HEK293 (cell line): Measurements from ENCODE around the gene SLC35A2.

Experiments
- CTCF ChIP-seq: fragments of 450-650 bp; formaldehyde crosslinking; IDR thresholded peaks from 2 replicates; pipeline ENCODE4 v1.5.1; 2016; ENCODE audit warnings: missing biosample characterization, missing genetic modification characterization
- GLIS1 ChIP-seq: fragments of 450-650 bp; formaldehyde crosslinking; IDR thresholded peaks from 2 replicates; pipeline ENCODE4 v1.5.1; 2016; ENCODE audit warnings: missing biosample characterization, missing genetic modification characterization
- IKZF3 ChIP-seq: fragments of 450-650 bp; IDR thresholded peaks from 2 replicates; pipeline ENCODE4 v1.5.0; 2018; ENCODE audit warnings: missing biosample characterization, mild to moderate bottlenecking, missing genetic modification characterization, moderate library complexity
- KLF10 ChIP-seq: fragments of 450-650 bp; IDR thresholded peaks from 2 replicates; pipeline ENCODE4 v1.5.1; 2018; ENCODE audit warnings: missing biosample characterization, mild to moderate bottlenecking, missing genetic modification characterization
- KLF16 ChIP-seq: fragments of 450-650 bp; formaldehyde crosslinking; IDR thresholded peaks from 2 replicates; pipeline ENCODE4 v1.5.1; 2017; ENCODE audit warnings: missing biosample characterization, missing genetic modification characterization
- KLF9 ChIP-seq: fragments of 450-650 bp; formaldehyde crosslinking; IDR thresholded peaks from 2 replicates; pipeline ENCODE4 v1.5.1; 2016; ENCODE audit warnings: missing biosample characterization, missing genetic modification characterization, low read depth
- OVOL3 ChIP-seq: fragments of 450-650 bp; formaldehyde crosslinking; IDR thresholded peaks from 2 replicates; pipeline ENCODE4 v1.5.1; 2016; ENCODE audit warnings: missing biosample characterization, missing genetic modification characterization
- PBX3 ChIP-seq: sonication (generic); formaldehyde crosslinking; IDR thresholded peaks from 2 replicates; pipeline ENCODE4 v1.8.1; 2022; ENCODE audit warnings: mild to moderate bottlenecking, moderate library complexity, missing genetic modification reagents
- PRDM10 ChIP-seq: fragments of 450-650 bp; formaldehyde crosslinking; IDR thresholded peaks from 2 replicates; pipeline ENCODE4 v1.5.1; 2016; ENCODE audit warnings: missing biosample characterization, missing genetic modification characterization
- ZBTB10 ChIP-seq: fragments of 450-650 bp; formaldehyde crosslinking; IDR thresholded peaks from 2 replicates; pipeline ENCODE4 v1.5.1; 2016; ENCODE audit warnings: missing biosample characterization, missing genetic modification characterization
- ZNF2 ChIP-seq: fragments of 450-650 bp; formaldehyde crosslinking; IDR thresholded peaks from 2 replicates; pipeline ENCODE4 v1.5.1; 2016; ENCODE audit warnings: missing biosample characterization, missing genetic modification characterization
- ZNF324 ChIP-seq: fragments of 450-650 bp; formaldehyde crosslinking; IDR thresholded peaks from 2 replicates; pipeline ENCODE4 v1.5.1; 2016; ENCODE audit warnings: missing biosample characterization, missing genetic modification characterization
- ZNF335 ChIP-seq: fragments of 450-650 bp; formaldehyde crosslinking; conservative IDR thresholded peaks from 2 replicates; pipeline ENCODE4 v1.5.1; 2016; ENCODE audit warnings: missing biosample characterization, missing genetic modification characterization
- ZNF341 ChIP-seq: fragments of 450-650 bp; formaldehyde crosslinking; IDR thresholded peaks from 2 replicates; pipeline ENCODE4; 2016; ENCODE audit warnings: low read depth, missing biosample characterization, missing genetic modification characterization
- ZNF561 ChIP-seq: fragments of 450-650 bp; IDR thresholded peaks from 2 replicates; pipeline ENCODE4 v1.5.1; 2018; ENCODE audit warnings: missing biosample characterization, missing genetic modification characterization, borderline replicate concordance
- ZNF600 ChIP-seq: fragments of 450-650 bp; formaldehyde crosslinking; IDR thresholded peaks from 2 replicates; pipeline ENCODE4 v1.5.1; 2016; ENCODE audit warnings: missing biosample characterization, missing genetic modification characterization
- ZNF624 ChIP-seq: fragments of 450-650 bp; formaldehyde crosslinking; IDR thresholded peaks from 2 replicates; pipeline ENCODE4 v1.5.1; 2017; ENCODE audit warnings: missing biosample characterization, missing genetic modification characterization
- ZNF629 ChIP-seq: fragments of 450-650 bp; formaldehyde crosslinking; IDR thresholded peaks from 2 replicates; pipeline ENCODE4 v1.5.1; 2017; ENCODE audit warnings: missing biosample characterization, missing genetic modification characterization
- ZNF747 ChIP-seq: fragments of 450-650 bp; formaldehyde crosslinking; IDR thresholded peaks from 2 replicates; pipeline ENCODE4 v1.5.1; 2016; ENCODE audit warnings: missing biosample characterization, missing genetic modification characterization
- TF ChIP-seq, protein P1 (sequence below): fragments of 450-650 bp; formaldehyde crosslinking; IDR thresholded peaks from 2 replicates; pipeline ENCODE4; 2016; ENCODE audit warnings: missing biosample characterization, missing genetic modification characterization
- TF ChIP-seq, protein P2 (sequence below): fragments of 450-650 bp; formaldehyde crosslinking; IDR thresholded peaks from 2 replicates; pipeline ENCODE4 v1.5.1; 2016; ENCODE audit warnings: missing biosample characterization, missing genetic modification characterization
- TF ChIP-seq, protein P3 (sequence below): fragments of 450-650 bp; formaldehyde crosslinking; IDR thresholded peaks from 2 replicates; pipeline ENCODE4 v1.5.1; 2017; ENCODE audit warnings: missing biosample characterization, missing genetic modification characterization
- TF ChIP-seq, protein P4 (sequence below): fragments of 450-650 bp; formaldehyde crosslinking; optimal IDR thresholded peaks from 2 replicates; pipeline ENCODE3; 2016; ENCODE audit warnings: missing biosample characterization, mild to moderate bottlenecking, missing genetic modification characterization

The SLC35A2 gene

GRCh38 chrX:48918643-48919340, 7.3 kb upstream of the SLC35A2 start, which contains the start of gene PIM2 (continued):
- TF ChIP-seq PRDM10 (0 out of 2 replicates have a peak, but pooled peaks have one; percentile 10), ZNF747 (tag by site-specific recombination) (no peak), ZNF324 (0 out of 2 replicates have a peak, but pooled peaks have one; percentile 18), ZNF629 (peak; percentile 24; the same call in 1 of the 2 replicates), PBX3 (CRISPR knock-in tag) (0 out of 2 replicates have a peak, but pooled peaks have one; percentile 38), ZNF341 (tag by site-specific recombination) (peak; percentile 72), IKZF3 (tag by site-specific recombination) (0 out of 2 replicates have a peak, but pooled peaks have one; percentile 20), ZNF600 (peak; percentile 65; the same call in 1 of the 2 replicates), ZNF624 (tag by site-specific recombination) (no peak), CTCF (tag by site-specific recombination) (peak; percentile 76), ZNF2 (peak; percentile 39; the same call in 1 of the 2 replicates), GLIS1 (tag by site-specific recombination) (peak; percentile 88), ZNF561 (0 out of 2 replicates have a peak, but pooled peaks have one; percentile 23), KLF10 (tag by site-specific recombination) (peak; percentile 67), ZBTB10 (tag by site-specific recombination) (peak; percentile 82), KLF16 (tag by site-specific recombination) (peak; percentile 44; the same call in 1 of the 2 replicates), OVOL3 (tag by site-specific recombination) (0 out of 2 replicates have a peak, but pooled peaks have one; percentile 26), KLF9 (tag by site-specific recombination) (peak; percentile 44), ZNF335 (tag by site-specific recombination) (peak; percentile 40; the same call in 1 of the 2 replicates)
- TF ChIP-seq, protein P1, sequence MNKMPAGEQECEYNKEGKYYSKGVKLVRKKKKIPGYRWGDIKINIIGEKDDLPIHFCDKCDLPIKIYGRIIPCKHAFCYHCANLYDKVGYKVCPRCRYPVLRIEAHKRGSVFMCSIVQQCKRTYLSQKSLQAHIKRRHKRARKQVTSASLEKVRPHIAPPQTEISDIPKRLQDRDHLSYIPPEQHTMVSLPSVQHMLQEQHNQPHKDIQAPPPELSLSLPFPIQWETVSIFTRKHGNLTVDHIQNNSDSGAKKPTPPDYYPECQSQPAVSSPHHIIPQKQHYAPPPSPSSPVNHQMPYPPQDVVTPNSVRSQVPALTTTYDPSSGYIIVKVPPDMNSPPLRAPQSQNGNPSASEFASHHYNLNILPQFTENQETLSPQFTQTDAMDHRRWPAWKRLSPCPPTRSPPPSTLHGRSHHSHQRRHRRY: no peak
- TF ChIP-seq, protein P2, sequence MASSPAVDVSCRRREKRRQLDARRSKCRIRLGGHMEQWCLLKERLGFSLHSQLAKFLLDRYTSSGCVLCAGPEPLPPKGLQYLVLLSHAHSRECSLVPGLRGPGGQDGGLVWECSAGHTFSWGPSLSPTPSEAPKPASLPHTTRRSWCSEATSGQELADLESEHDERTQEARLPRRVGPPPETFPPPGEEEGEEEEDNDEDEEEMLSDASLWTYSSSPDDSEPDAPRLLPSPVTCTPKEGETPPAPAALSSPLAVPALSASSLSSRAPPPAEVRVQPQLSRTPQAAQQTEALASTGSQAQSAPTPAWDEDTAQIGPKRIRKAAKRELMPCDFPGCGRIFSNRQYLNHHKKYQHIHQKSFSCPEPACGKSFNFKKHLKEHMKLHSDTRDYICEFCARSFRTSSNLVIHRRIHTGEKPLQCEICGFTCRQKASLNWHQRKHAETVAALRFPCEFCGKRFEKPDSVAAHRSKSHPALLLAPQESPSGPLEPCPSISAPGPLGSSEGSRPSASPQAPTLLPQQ (tag by site-specific recombination): no peak
- TF ChIP-seq, protein P3, sequence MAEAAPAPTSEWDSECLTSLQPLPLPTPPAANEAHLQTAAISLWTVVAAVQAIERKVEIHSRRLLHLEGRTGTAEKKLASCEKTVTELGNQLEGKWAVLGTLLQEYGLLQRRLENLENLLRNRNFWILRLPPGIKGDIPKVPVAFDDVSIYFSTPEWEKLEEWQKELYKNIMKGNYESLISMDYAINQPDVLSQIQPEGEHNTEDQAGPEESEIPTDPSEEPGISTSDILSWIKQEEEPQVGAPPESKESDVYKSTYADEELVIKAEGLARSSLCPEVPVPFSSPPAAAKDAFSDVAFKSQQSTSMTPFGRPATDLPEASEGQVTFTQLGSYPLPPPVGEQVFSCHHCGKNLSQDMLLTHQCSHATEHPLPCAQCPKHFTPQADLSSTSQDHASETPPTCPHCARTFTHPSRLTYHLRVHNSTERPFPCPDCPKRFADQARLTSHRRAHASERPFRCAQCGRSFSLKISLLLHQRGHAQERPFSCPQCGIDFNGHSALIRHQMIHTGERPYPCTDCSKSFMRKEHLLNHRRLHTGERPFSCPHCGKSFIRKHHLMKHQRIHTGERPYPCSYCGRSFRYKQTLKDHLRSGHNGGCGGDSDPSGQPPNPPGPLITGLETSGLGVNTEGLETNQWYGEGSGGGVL (tag by site-specific recombination): peak; percentile 38; the same call in 1 of the 2 replicates
- TF ChIP-seq, protein P4, sequence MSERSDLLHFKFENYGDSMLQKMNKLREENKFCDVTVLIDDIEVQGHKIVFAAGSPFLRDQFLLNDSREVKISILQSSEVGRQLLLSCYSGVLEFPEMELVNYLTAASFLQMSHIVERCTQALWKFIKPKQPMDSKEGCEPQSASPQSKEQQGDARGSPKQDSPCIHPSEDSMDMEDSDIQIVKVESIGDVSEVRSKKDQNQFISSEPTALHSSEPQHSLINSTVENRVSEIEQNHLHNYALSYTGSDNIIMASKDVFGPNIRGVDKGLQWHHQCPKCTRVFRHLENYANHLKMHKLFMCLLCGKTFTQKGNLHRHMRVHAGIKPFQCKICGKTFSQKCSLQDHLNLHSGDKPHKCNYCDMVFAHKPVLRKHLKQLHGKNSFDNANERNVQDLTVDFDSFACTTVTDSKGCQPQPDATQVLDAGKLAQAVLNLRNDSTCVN (tag by site-specific recombination): peak; percentile 80
